IPS-NIHi7 (cell line): ENCODE results near the gene ANXA4.
"Not testable (repeated sequence)": the region's sequence is repeated elsewhere in the genome, so short reads cannot be mapped to it uniquely, and the experiment has no call there.

Experiments
- DNase-seq: peaks from one replicate; pipeline ENCODE4 v3.0.0; 2012; ENCODE audit warnings: mixed read lengths; ENCODE audit errors: extremely low spot score

ANXA4 gene

GRCh38 chr2:69804416-69804815 lies 62.5 kb downstream of the ANXA4 start:
- DNase-seq, result no peak

- no peak for DNase-seq
Observed at GRCh38 chr2:69805887-69806286, 64.0 kb downstream of the ANXA4 start.

DNA sequence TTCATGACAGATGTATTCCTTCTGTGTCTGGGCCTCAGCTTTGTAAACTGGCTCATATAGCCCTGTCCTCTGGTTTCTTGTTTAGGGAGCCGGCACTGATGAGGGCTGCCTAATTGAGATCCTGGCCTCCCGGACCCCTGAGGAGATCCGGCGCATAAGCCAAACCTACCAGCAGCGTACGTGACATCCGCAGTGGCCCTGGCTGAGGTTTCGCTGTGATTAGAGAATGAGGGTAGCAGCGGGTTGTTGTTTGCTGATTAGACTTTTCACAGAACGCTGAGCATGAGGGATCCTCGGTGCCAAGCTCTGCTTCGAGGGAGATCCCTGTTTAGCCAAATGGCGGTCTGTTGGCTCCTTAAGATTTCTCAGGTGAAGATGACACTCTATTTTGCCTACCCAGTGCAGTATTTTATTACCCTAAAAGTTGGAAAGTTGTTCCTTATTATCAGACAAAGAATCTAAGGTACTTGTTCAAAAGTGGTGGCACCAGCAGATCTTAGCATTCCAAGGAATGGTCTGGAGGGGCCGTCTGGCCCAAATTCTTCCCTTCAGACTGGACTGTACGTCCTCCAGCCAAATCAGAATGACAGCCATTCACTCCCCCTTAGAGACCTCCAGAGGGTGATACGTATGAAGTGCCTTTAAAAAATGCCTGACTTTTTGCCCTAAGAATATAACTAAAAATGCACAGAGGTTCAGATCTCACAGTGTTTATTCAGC lies 66.0 kb downstream of the ANXA4 start:
- DNase-seq, result no peak

GRCh38 chr2:69810550-69810949 lies 68.6 kb downstream of the ANXA4 start:
- no peak for DNase-seq

- no peak for DNase-seq
Observed at GRCh38 chr2:69811018-69811417, 69.1 kb downstream of the ANXA4 start.

DNA sequence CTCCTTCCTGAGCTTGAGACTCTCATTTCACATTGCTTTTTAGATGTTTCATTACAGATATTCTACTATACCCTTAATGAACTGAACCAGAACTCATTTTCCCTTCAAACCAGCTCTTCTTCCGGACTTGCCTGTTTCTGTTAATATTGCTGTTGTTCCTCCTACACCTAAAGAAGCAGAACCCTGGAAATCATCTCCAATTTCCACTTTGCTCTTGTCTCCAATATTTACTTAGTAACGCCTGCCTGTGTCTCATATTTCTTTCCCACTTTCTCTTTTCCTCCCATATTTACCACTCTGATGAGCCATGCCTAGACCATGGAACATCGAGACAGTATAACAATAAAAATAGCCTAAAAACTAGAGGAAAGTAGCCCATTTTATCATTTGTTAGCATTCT lies 69.7 kb downstream of the ANXA4 start:
- DNase-seq, result no peak

DNA sequence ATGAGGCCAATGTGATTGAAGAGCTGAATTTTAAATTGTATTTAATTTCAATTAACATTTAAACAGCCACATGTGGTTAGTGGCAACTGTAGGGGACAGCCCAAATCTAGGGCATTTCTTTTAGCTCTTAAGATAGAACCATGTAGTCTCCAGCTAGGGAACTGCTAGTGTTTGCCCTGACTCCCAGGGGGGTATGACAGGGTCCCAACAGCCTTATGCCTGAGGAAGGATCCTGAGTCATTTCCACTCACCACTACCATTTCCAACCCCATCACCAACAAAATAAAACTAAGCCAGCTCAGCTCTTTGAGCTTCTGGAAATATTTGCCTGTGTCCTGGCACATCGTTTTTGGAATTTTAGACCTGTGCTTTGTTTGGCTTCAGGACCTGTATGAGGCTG lies 73.8 kb downstream of the ANXA4 start:
- no peak for DNase-seq

GRCh38 chr2:69816923-69817542 lies 75.1 kb downstream of the ANXA4 start:
- peak; percentile 64 for DNase-seq

- no peak for DNase-seq
Observed at GRCh38 chr2:69817729-69818501, 76.0 kb downstream of the ANXA4 start.

GRCh38 chr2:69827796-69828540 lies 86.0 kb downstream of the ANXA4 start:
- no peak for DNase-seq

- DNase-seq, result no peak
Observed at GRCh38 chr2:69828938-69829255, 87.0 kb downstream of the ANXA4 start.

- peak; percentile 95 for DNase-seq
Observed at GRCh38 chr2:69829256-69830044, 87.5 kb downstream of the ANXA4 start, which contains the start of gene GMCL1. GMCL1 (plus strand) TSS chr2:69829660; CDS start chr2:69829893, 233 bp downstream.

- peak; percentile 28 for DNase-seq
Observed at GRCh38 chr2:69830045-69830905, 88.3 kb downstream of the ANXA4 start.

DNA sequence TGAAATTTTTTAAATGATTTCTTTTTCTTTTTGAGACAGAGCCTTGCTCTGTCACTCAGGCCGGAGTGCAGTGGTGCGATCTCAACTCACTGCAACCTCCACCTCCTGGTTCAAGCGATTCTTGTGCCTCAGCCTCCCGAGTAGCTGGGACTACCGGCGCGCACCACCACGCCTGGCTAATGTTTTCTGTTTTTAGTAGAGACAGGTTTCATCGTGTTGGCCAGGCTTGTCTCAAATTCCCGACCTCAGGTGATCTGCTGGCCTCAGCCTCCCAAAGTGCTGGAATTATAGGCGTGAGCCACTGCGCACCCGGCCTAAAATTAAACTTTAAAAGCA lies 88.9 kb downstream of the ANXA4 start:
- not testable (repeated sequence) for DNase-seq

GRCh38 chr2:69831354-69831905 lies 89.5 kb downstream of the ANXA4 start:
- DNase-seq, result no peak

DNA sequence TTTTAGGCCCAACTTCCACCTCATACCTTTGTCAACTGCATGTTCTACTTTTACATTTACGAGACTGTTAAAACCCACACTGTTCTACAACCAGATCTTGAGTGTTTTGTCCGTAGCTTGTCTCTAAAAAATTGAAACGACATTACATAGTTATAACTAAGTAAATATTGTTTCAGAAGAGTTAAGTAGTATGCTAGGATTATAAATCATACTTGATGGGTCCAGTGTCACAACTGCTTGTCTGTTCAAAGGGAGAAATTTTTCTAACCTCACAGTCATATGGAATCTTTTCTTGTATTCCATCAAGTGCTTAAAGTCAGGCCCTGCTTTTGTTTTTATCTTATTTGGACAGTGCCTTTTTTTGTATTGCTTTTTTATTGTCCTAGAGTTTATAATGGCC lies 91.8 kb downstream of the ANXA4 start:
- DNase-seq, result no peak

DNA sequence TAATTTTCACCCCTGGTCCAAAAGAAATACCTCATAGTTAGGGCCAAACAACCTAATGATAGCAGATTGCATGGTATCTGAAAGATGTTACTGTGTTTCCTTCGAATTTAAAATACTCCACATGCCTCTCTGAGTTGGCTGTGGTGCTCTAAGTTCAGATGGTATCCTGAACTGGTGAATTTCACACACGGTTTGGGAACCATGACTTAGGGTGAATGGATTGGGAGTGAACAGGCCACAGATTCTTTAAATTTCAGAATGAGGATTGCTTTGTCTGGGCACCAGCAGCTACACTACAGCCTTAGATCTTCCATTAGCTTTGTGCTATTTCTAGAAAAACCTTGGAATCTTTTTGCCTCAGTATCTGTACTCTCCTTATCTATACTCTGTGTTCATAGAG lies 93.7 kb downstream of the ANXA4 start:
- DNase-seq, result no peak

- no peak for DNase-seq
Observed at GRCh38 chr2:69836316-69836715, 94.4 kb downstream of the ANXA4 start.

- DNase-seq, result no peak
Observed at GRCh38 chr2:69837533-69837932, 95.6 kb downstream of the ANXA4 start.

GRCh38 chr2:69843993-69844392 lies 102.1 kb downstream of the ANXA4 start:
- DNase-seq, result no peak
